HG02610 (cell line): ENCODE measurements around the gene NIT1.

Experiments used
- ATAC-seq: cut with Tn5 transposase; IDR thresholded peaks from one replicate; pipeline ENCODE4 v1.9.1; 2021; ENCODE audit warnings: mild to moderate bottlenecking, moderate library complexity; ENCODE audit not compliant: unreplicated experiment

NIT1 gene

DNA sequence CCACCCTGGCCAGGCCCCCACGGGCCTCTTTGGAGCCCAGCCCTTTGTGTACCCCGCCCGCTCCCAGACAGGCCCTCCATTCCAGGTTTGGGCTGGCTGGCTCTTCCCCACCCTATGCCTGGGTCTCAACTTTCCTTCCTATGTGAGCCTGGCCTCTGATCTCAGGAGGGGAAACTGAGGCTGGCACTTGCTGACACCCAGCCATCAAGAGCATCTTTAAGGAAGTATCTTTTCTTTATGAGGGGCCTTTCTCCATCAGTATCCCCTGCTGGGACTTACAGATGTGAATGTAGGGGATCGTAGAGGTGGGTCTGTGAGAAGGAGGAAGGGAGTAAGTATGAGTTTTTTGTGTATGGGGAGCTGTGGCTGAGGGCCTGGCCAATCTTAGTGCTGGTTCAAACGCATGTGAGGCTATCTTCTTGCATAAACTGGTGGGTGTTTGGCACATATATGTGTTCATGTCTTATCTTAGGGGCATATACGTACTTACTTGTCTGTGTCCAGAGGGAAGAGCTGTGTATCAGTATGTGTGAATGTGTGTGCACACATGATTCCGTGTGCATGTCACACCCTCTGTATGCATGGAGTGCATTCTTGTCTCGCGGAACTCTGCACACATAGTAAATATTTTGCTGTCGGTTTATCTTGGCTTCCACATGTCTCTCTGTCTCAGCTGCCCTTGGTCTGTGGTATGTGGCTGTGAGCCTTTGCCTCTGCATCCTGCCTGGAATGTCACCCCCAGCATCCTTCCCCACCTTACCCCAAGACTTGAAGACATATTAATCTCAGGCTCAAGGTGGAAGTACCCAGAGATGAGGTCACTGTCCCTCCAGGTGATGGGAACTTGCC, 33.9 kb upstream of the NIT1 start:
- no peak for ATAC-seq

DNA sequence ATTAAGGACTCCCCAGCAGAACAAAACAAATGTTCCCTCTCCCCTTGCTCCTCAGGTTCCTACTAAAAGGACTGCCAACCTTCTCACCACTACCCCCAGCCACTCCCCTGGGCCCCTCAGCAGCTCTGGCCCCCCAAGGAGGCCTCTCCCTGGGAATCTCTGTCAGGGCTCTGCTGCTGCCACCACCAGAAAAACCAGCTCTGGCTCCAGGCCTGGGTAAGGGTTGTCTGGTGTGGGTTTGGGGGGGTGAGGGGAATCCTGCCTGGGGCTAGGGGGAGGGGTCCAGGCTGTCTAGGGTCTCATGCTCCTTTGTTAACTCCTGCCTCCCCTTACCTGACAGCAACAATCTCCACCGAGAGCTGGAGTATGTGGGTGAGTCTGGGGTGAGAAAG, 33.3 kb upstream of the NIT1 start:
- ATAC-seq = no peak

DNA sequence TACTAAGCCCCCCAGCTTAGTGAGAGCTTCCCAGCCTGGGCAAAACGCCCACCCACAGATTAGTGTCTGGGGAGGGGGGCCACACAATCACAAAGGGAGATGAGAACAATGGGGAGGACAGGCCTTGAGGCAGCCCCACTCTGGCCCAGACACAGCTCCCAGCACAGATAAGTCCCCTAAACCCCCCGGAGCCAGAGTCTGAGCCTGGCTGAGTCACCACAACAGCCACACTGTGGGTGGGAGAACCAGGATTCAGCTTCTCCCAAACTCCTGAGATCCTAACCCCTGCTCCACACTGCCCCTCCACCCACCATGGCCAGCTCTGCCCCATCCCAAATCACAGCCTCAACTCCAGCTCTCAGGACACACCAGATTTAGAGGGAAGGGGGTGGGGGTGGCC, 32.7 kb upstream of the NIT1 start:
- no peak for ATAC-seq

GRCh38 chr1:161086457-161086856, 31.4 kb upstream of the NIT1 start:
- ATAC-seq = no peak

- ATAC-seq = no peak
Measured at GRCh38 chr1:161088587-161089110, 29.3 kb upstream of the NIT1 start.

- no peak for ATAC-seq
Measured at GRCh38 chr1:161089251-161089924, 28.5 kb upstream of the NIT1 start, which contains the start of gene NECTIN4. NECTIN4 (minus strand) TSS chr1:161089558; CDS start chr1:161089296, 262 bp downstream.

GRCh38 chr1:161089938-161090337, 28.0 kb upstream of the NIT1 start:
- ATAC-seq = no peak

DNA sequence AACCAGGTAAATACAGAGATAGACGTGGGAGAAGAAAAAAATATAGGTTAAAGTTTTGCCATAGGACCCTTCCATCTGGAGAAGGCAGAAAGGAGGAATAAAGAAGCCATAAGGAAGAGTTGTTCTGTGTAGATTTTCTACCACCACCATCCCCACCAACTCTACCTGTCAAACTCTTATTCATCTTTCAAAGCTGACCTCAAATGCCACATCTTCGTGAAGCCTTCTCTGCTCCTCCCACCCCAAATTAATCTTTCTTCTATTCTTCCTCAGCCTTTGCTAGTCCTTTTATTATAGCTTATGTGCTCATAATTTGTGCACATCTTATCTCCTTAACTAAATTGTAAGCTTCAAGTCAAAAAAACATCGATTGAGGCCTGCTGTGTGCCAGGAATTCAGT, 27.3 kb upstream of the NIT1 start:
- no peak for ATAC-seq

DNA sequence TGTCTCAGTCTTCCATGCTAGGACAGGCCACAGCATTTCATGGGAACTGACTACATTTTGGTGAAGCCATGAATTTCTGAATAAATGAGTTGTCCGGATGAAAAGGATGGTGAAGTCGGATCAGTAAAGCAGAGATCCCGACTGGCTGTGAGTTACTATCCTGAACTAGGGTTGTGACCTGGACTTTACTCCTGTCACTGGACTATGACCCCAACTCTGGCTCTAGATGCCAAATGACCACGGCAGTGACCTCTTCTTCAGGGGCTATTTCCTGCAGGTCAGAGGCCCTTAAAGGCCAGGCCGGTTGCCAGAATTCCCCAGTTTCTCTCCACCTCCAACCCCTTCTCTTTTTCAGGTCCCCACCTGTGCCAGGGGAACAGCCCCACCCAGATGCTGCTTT, 26.8 kb upstream of the NIT1 start:
- no peak for ATAC-seq

- no peak for ATAC-seq
Measured at GRCh38 chr1:161091796-161092507, 26.0 kb upstream of the NIT1 start.

DNA sequence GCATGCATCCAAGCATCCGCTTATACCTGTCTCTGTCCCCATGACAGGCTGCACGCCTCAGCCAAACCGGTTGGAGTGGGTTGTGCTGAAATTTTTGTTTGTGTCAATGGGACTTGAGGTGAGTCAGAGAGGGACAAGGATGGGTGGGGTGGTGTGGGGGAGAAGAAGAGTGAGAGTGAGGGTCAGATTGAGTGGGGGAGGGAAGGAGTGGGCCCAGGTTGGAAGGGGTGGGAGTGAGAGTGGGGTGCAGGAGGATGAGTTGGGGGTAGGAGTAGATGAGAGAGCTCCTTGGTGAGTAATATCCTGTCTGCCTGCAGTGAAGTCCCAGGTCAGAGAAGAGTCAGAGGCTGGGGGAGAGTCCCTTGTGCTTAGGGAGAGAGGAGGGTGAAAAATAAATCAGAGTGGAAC, 25.3 kb upstream of the NIT1 start:
- ATAC-seq = peak; percentile 40

GRCh38 chr1:161094481-161094880, 23.4 kb upstream of the NIT1 start:
- ATAC-seq = no peak

DNA sequence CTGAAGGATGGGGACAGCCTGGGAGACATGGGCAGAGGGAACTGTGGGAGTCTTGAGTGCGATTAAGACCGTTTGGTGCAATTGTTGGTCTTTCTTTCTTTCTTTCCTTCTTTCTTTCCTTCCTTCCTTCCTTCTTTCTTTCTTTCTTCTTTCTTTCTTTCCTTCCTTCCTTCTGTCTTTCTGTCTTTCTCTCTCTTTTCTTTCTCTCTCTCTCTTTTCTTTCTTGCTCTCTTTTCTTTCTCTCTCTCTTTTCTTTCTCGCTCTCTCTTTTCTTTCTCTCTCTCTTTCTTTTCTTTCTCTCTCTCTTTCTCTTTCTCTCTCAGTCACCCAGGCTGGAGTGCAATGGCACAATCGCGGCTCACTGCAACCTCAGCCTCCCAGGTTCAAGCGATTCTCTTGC, 22.7 kb upstream of the NIT1 start:
- no peak for ATAC-seq

DNA sequence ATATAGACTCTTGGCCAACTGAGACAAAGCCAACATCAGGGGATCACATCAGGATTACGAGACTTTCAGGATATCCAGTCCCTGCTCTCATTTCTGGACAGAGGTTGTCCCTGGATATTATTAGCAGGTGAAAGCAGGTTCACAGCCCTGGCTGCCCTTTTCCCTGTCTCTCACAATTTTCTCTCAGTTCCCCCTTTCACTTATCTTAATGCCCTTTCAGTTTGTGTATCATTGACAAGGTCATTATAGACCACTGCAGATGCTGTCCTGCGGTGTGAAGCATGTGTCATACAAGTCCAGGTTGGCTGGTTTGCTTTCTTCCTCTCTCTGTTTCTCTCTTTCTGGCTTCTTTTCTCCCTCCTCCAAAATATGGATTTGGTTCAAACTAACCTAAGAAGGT, 21.9 kb upstream of the NIT1 start:
- peak; percentile 43 for ATAC-seq

- no peak for ATAC-seq
Measured at GRCh38 chr1:161096530-161096929, 21.4 kb upstream of the NIT1 start.

- ATAC-seq = peak; percentile 69
Measured at GRCh38 chr1:161098210-161099068, 19.5 kb upstream of the NIT1 start, which contains the start of gene KLHDC9. KLHDC9 (plus strand) TSS chr1:161098361; CDS start chr1:161098536, 175 bp downstream.

DNA sequence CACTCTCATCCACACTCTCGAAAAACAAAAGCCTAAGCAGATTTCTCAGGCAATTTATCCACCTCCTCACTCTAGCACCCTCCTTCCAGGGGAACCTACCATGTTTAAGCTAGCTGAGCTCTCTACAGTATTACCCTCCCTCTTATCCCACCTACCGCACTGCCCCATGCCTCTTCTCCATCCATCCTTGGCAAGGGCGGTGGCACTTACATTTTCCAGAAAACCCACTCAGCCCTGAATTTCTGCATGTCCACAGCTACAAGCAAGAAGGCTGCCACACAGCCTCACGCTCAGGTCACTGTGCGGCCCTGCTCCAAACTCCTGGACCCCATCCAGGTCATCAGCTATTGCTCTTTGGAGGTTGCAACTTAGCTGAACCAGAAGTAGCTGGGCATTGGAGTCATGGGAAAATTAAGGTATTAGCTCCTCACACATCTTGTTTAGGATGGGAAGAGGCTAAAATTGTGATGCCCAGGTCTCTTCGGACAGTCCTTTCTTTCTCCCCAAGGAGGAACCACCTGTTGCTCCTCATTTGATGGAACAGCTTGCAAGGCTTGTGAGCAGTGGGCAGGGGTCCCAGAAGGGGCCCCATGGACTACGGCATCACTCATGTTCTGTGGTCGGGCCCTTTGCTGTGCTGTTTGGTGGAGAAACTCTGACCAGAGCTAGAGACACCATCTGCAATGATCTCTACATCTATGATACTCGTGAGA, 18.7 kb upstream of the NIT1 start:
- ATAC-seq = no peak

- no peak for ATAC-seq
Measured at GRCh38 chr1:161100556-161100955, 17.3 kb upstream of the NIT1 start.

GRCh38 chr1:161106431-161106830, 11.5 kb upstream of the NIT1 start:
- ATAC-seq = no peak

DNA sequence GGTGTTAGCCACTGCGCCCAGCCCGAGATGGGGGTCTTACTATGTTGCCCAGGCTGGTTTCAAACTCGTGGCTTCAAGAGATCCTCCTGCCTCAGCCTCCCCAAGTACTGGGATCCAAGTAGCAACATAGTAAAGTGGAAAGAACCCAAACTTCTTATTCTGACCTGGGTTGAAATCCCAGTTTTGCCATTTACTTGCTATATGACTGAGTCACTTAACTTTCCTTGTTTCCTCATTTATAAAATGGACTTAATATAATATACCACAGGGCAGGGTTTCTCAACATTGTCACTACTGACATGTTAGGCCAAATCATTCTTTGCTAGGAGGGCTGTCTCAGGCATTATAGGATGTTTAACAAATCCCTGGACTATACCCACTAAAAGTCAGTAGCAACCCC, 6.8 kb upstream of the NIT1 start:
- no peak for ATAC-seq
